ENCODE data around the gene ITSN2.
"Not testable (repeated sequence)": the region's sequence is repeated elsewhere in the genome, so short reads cannot be mapped to it uniquely, and the experiment has no call there.

The ITSN2 gene

GRCh38 chr2:24360050-24360962, at the start of gene ITSN2:
Gene ITSN2 (minus strand): TSS chr2:24360536. CDS start chr2:24328082, 32,454 bp downstream.
- DNase-seq (ENCODE audit: low spot score) = peak; percentile 82

- DNase-seq (ENCODE audit: low spot score) = no peak
Measured at GRCh38 chr2:24409171-24409570, 48.8 kb upstream of the ITSN2 start.

GRCh38 chr2:24408704-24409103, 48.4 kb upstream of the ITSN2 start:
- not testable (repeated sequence) for DNase-seq (ENCODE audit: low spot score)

- no peak for DNase-seq (ENCODE audit: low spot score)
Measured at GRCh38 chr2:24404491-24404921, 44.2 kb upstream of the ITSN2 start.

GRCh38 chr2:24403832-24404212, 43.5 kb upstream of the ITSN2 start:
- no peak for DNase-seq (ENCODE audit: low spot score)

- no peak for DNase-seq (ENCODE audit: low spot score)
Measured at GRCh38 chr2:24403168-24403831, 43.0 kb upstream of the ITSN2 start.

- DNase-seq (ENCODE audit: low spot score) = no peak
Measured at GRCh38 chr2:24402242-24403097, 42.1 kb upstream of the ITSN2 start.

GRCh38 chr2:24400207-24400907, 40.0 kb upstream of the ITSN2 start:
- DNase-seq (ENCODE audit: low spot score) = no peak

GRCh38 chr2:24399434-24400206, 39.3 kb upstream of the ITSN2 start:
- no peak for DNase-seq (ENCODE audit: low spot score)

- no peak for DNase-seq (ENCODE audit: low spot score)
Measured at GRCh38 chr2:24394998-24395397, 34.7 kb upstream of the ITSN2 start.

- no peak for DNase-seq (ENCODE audit: low spot score)
Measured at GRCh38 chr2:24392542-24393059, 32.3 kb upstream of the ITSN2 start.

- no peak for DNase-seq (ENCODE audit: low spot score)
Measured at GRCh38 chr2:24385366-24385765, 25.0 kb upstream of the ITSN2 start.

GRCh38 chr2:24382363-24383073, 22.2 kb upstream of the ITSN2 start:
- peak; percentile 69 for DNase-seq (ENCODE audit: low spot score)

GRCh38 chr2:24380820-24381219, 20.5 kb upstream of the ITSN2 start:
- DNase-seq (ENCODE audit: low spot score) = no peak

- no peak for DNase-seq (ENCODE audit: low spot score)
Measured at GRCh38 chr2:24375349-24376087, 15.2 kb upstream of the ITSN2 start.

- no peak for DNase-seq (ENCODE audit: low spot score)
Measured at GRCh38 chr2:24374301-24374700, 14.0 kb upstream of the ITSN2 start.

GRCh38 chr2:24372033-24372432, 11.7 kb upstream of the ITSN2 start:
- no peak for DNase-seq (ENCODE audit: low spot score)

- no peak for DNase-seq (ENCODE audit: low spot score)
Measured at GRCh38 chr2:24365826-24366225, 5.5 kb upstream of the ITSN2 start.

GRCh38 chr2:24365051-24365450, 4.7 kb upstream of the ITSN2 start:
- peak; percentile 51 for DNase-seq (ENCODE audit: low spot score)
